Calu3 (cell line): ENCODE measurements around the gene RLN2. TPM values are rescaled to one million over a fixed set of nuclear protein-coding genes. Genes with fewer than 3 reads are reported as not detected.

Experiments used
- BruUV-seq: library from RNA; stranded (reverse); fragments of 400-500 nt; replicated peaks from 2 replicates; lab custom pipeline; 2021; lab: Mats Ljungman, UMichigan
- CTCF ChIA-PET: fragments of 300-600 bp; sonication (Branson Sonifier 250); formaldehyde crosslinking; loops from one replicate; lab custom pipeline; 2022; ENCODE audit warnings: antibody characterized with exemption; lab: Charles Lee
- DNase-seq: peaks from one replicate; pipeline ENCODE4 v3.0.0; 2022
- H3K27ac Mint-ChIP-seq: one replicate; pipeline ENCODE4 v1.8.0; 2022; ENCODE audit warnings: mixed read lengths; ENCODE audit not compliant: unreplicated experiment
- H3K27me3 Mint-ChIP-seq: one replicate; pipeline ENCODE4 v1.8.0; 2022; ENCODE audit warnings: mixed read lengths; ENCODE audit not compliant: unreplicated experiment
- H3K36me3 Mint-ChIP-seq: one replicate; pipeline ENCODE4 v1.8.0; 2022; ENCODE audit warnings: mild to moderate bottlenecking, moderate library complexity, mixed read lengths; ENCODE audit not compliant: insufficient read depth, unreplicated experiment
- H3K4me1 Mint-ChIP-seq: one replicate; pipeline ENCODE4 v1.8.0; 2022; ENCODE audit warnings: mild to moderate bottlenecking, low read depth, mixed read lengths; ENCODE audit not compliant: unreplicated experiment
- H3K4me3 Mint-ChIP-seq: one replicate; pipeline ENCODE4 v1.8.0; 2022; ENCODE audit warnings: mild to moderate bottlenecking, low read depth, moderate library complexity, mixed read lengths; ENCODE audit not compliant: unreplicated experiment
- H3K9me3 Mint-ChIP-seq: one replicate; pipeline ENCODE4 v1.8.0; 2022; ENCODE audit warnings: low read depth, mixed read lengths; ENCODE audit not compliant: unreplicated experiment
- CTCF ChIP-seq: fragments of 200-600 bp; IDR thresholded peaks from one replicate; pipeline ENCODE4 v1.8.0; 2022; ENCODE audit warnings: antibody characterized with exemption; ENCODE audit not compliant: unreplicated experiment
- intact Hi-C: fragments of 100-400 bp; cut with micrococcal nuclease; formaldehyde crosslinking; loops from one replicate; pipeline ENCODE4 v1.10.0; 2022; ENCODE audit not compliant: unreplicated experiment
- total RNA-seq: library from RNA; stranded (reverse); gene quantifications from 2 replicates; pipeline ENCODE4 v1.2.3, GENCODE V29; 2022

RLN2 gene
- total RNA-seq, 1 experiment from 2014 or later, result 2.4 TPM

- peak; percentile 7 for DNase-seq
- BruUV-seq, result no TSS peak
- Mint-ChIP-seq H3K36me3 (no peaks in the 10 kb centered on the region), H3K4me3 (no peak overlapping the region), H3K9me3 (peaks cover 3% of the 10 kb centered on the region), H3K27ac (no peak overlapping the region), H3K4me1 (peaks cover 13% of the 10 kb centered on the region), H3K27me3 (no peaks in the 10 kb centered on the region)
- no peak for TF ChIP-seq CTCF
- CTCF ChIA-PET, result interaction anchor here (1.1 to 1.4 kb wide), 2 partner anchors 57 to 77 kb away, joined by 4 to 11 read pairs; no protein-coding TSS in a partner anchor
- intact Hi-C loops, result loop anchor here (1.0 to 10.0 kb wide), 2 partner anchors 77 to 161 kb away; no protein-coding TSS in a partner anchor
These were observed 40.9 kb downstream of the RLN2 start for GRCh38 chr9:5263351-5264218.

Other genes with a start within 250 kb of the RLN2 start
- not detected in 2 replicates for gene INSL6, start 119.1 kb downstream of the RLN2 start, total RNA-seq
- gene INSL4, start 73.3 kb downstream of the RLN2 start, total RNA-seq, result 0.44 and 0.54 TPM in 2 replicates
- gene RLN1, start 35.2 kb upstream of the RLN2 start, total RNA-seq, result not detected in 2 replicates
- 15.1 and 17.4 TPM in 2 replicates for gene PLGRKT, start 133.2 kb upstream of the RLN2 start, total RNA-seq
- 1.9 and 3.6 TPM in 2 replicates for gene CD274, start 145.8 kb upstream of the RLN2 start, total RNA-seq
- not detected in 2 replicates for gene PDCD1LG2, start 205.8 kb upstream of the RLN2 start, total RNA-seq